GM18499 (cell line): ENCODE results near the gene MAFG.

Experiments used
- ATAC-seq: cut with Tn5 transposase; IDR thresholded peaks from one replicate; pipeline ENCODE4 v1.9.1; 2021; ENCODE audit warnings: moderate number of reproducible peaks; ENCODE audit not compliant: insufficient read depth, unreplicated experiment

MAFG gene

GRCh38 chr17:81912441-81913309, 14.9 kb downstream of the MAFG start:
- no peak for ATAC-seq

- ATAC-seq, result no peak
These were observed 15.6 kb downstream of the MAFG start for GRCh38 chr17:81911969-81912368.

- ATAC-seq, result no peak
These were observed 16.1 kb downstream of the MAFG start, which contains the start of gene PCYT2 for GRCh38 chr17:81911277-81911961. PCYT2 (minus strand) TSS chr17:81911399; CDS start chr17:81911355, 44 bp downstream.

GRCh38 chr17:81910840-81911276, 16.7 kb downstream of the MAFG start:
- no peak for ATAC-seq

- ATAC-seq, result no peak
These were observed 17.3 kb downstream of the MAFG start for GRCh38 chr17:81909966-81910839.

- no peak for ATAC-seq
These were observed 18.3 kb downstream of the MAFG start for GRCh38 chr17:81909231-81909630.

GRCh38 chr17:81908793-81909192, 18.7 kb downstream of the MAFG start:
- no peak for ATAC-seq

- no peak for ATAC-seq
These were observed 20.1 kb downstream of the MAFG start for GRCh38 chr17:81907219-81908145.

- no peak for ATAC-seq
These were observed 20.9 kb downstream of the MAFG start for GRCh38 chr17:81906476-81907218.

- no peak for ATAC-seq
These were observed 21.5 kb downstream of the MAFG start for GRCh38 chr17:81905993-81906392.

GRCh38 chr17:81905424-81905875, 22.1 kb downstream of the MAFG start:
- no peak for ATAC-seq

- no peak for ATAC-seq
These were observed 22.7 kb downstream of the MAFG start for GRCh38 chr17:81904600-81905423.

GRCh38 chr17:81903896-81904599, 23.5 kb downstream of the MAFG start:
- ATAC-seq, result no peak

- ATAC-seq, result no peak
These were observed 24.1 kb downstream of the MAFG start for GRCh38 chr17:81903415-81903831.

- ATAC-seq, result no peak
These were observed 24.7 kb downstream of the MAFG start for GRCh38 chr17:81902653-81903414.

GRCh38 chr17:81902023-81902652, 25.4 kb downstream of the MAFG start, which contains the start of gene NPB:
NPB (plus strand) TSS chr17:81902238; CDS start chr17:81902278, 40 bp downstream.
- ATAC-seq, result no peak
